ENCODE data around the gene PPT2. TPM values are rescaled to one million over a fixed set of nuclear protein-coding genes. Genes with fewer than 3 reads are reported as not detected.
"Not testable (repeated sequence)": the region's sequence is repeated elsewhere in the genome, so short reads cannot be mapped to it uniquely, and the experiment has no call there.

Gene PPT2
- total and polyA plus RNA-seq, 9 donors = 33.5 to 63.9 (median 43.9) TPM

- H3K9me3 ChIP-seq = no peaks in the 10 kb centered on the region
- H3K4me3 ChIP-seq = no peak overlapping the region
- 6 to 15% (median 12%) methylated on average over 5 of the region's 5 CpGs for WGBS, 3 donors
- peaks cover 15% of the 10 kb centered on the region for H3K4me1 ChIP-seq (ENCODE audit: insufficient read depth)
- H3K36me3 ChIP-seq = no peaks in the 10 kb centered on the region
- H3K27me3 ChIP-seq = no peaks in the 10 kb centered on the region
- no peak for TF ChIP-seq EP300 (IDR thresholded peaks at IDR 0.05)
- TF ChIP-seq, protein P1, sequence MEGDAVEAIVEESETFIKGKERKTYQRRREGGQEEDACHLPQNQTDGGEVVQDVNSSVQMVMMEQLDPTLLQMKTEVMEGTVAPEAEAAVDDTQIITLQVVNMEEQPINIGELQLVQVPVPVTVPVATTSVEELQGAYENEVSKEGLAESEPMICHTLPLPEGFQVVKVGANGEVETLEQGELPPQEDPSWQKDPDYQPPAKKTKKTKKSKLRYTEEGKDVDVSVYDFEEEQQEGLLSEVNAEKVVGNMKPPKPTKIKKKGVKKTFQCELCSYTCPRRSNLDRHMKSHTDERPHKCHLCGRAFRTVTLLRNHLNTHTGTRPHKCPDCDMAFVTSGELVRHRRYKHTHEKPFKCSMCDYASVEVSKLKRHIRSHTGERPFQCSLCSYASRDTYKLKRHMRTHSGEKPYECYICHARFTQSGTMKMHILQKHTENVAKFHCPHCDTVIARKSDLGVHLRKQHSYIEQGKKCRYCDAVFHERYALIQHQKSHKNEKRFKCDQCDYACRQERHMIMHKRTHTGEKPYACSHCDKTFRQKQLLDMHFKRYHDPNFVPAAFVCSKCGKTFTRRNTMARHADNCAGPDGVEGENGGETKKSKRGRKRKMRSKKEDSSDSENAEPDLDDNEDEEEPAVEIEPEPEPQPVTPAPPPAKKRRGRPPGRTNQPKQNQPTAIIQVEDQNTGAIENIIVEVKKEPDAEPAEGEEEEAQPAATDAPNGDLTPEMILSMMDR (IDR thresholded peaks at IDR 0.05) = no peak
- TF ChIP-seq POLR2A (IDR thresholded peaks at IDR 0.05) = no peak
- DNase-seq = peak in 1 of 5 donors; percentile 48
- H3K27ac ChIP-seq = peak overlapping the region; percentile 37 to 84
- intact Hi-C loops (cut with DNase I) = no loop called here
Observed at GRCh38 chr6:32140420-32141046, 13.4 kb upstream of the PPT2 start.

DNA sequence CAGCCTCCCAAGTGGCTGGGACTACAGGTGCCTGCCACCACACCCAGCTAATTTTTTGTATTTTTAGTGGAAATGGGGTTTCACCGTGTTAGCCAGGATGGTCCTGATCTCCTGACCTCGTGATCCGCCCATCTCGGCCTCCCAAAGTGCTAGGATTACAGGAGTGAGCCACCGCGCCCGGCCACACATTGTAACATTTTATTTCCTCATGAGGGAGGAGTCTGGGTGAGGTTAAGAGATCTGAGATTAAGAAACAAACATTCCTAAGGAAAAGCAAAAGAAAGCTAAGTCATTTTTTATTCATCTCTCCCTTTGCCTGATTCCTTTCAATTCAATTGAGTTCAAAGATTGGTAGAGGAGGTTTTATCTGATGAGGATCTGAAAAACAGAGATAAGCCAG is 9.7 kb upstream of the PPT2 start:
- H3K9me3 ChIP-seq; H3K27me3 ChIP-seq; intact Hi-C loops (cut with DNase I); H3K4me1 ChIP-seq (ENCODE audit: insufficient read depth); H3K36me3 ChIP-seq; H3K4me3 ChIP-seq; DNase-seq; H3K27ac ChIP-seq: not testable (repeated sequence)
- 57 to 68% (median 66%) methylated on average over 7 of the region's 7 CpGs for WGBS, 3 donors

- DNase-seq = no peak
- intact Hi-C loops (cut with DNase I) = no loop called here
- Histone ChIP-seq H3K9me3 (no peaks in the 10 kb centered on the region), H3K4me3 (no peak overlapping the region), H3K27me3 (no peaks in the 10 kb centered on the region), H3K4me1 (ENCODE audit: insufficient read depth) (no peaks in the 10 kb centered on the region), H3K27ac (peak overlapping the region in 1 of 2 donors; percentile 32), H3K36me3 (no peaks in the 10 kb centered on the region)
- TF ChIP-seq, protein P1 (IDR thresholded peaks at IDR 0.05) = no peak
- no peak for TF ChIP-seq POLR2A (IDR thresholded peaks at IDR 0.05)
- no peak for TF ChIP-seq EP300 (IDR thresholded peaks at IDR 0.05)
- 10 to 34% (median 21%) methylated on average over 1 of the region's 1 CpG for WGBS, 3 donors
Observed at GRCh38 chr6:32146287-32146686, 7.7 kb upstream of the PPT2 start.

DNA sequence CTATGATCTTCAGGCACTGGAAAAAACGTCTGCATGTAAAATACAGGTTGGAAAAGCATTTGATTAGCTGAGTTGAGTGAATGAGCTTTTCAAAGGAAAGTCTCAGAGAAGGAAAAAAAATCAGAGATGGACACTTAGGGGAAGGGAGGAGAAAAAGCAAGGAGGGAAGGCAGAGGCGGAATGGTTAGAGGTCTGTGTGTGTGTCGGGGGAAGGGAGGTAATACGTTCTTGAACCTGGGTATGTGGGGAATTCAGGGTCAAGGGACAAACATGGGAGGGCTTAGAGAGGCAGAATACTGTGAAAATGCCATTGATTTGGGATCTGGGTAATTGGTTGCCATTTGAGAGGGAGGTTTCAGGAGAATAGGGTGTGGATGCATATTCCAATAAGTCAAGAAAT is 7.3 kb upstream of the PPT2 start:
- no peaks in the 10 kb centered on the region for H3K27me3 ChIP-seq
- H3K9me3 ChIP-seq = no peaks in the 10 kb centered on the region
- no peak for DNase-seq
- H3K36me3 ChIP-seq = no peaks in the 10 kb centered on the region
- TF ChIP-seq, protein P1 (IDR thresholded peaks at IDR 0.05) = no peak
- TF ChIP-seq POLR2A (IDR thresholded peaks at IDR 0.05) (no peak), EP300 (IDR thresholded peaks at IDR 0.05) (no peak)
- no peak overlapping the region for H3K4me3 ChIP-seq
- intact Hi-C loops (cut with DNase I) = no loop called here
- H3K4me1 ChIP-seq (ENCODE audit: insufficient read depth) = no peaks in the 10 kb centered on the region
- 17 to 20% (median 19%) methylated on average over 4 of the region's 4 CpGs for WGBS, 3 donors
- H3K27ac ChIP-seq = peak overlapping the region in 1 of 2 donors; percentile 32

DNA sequence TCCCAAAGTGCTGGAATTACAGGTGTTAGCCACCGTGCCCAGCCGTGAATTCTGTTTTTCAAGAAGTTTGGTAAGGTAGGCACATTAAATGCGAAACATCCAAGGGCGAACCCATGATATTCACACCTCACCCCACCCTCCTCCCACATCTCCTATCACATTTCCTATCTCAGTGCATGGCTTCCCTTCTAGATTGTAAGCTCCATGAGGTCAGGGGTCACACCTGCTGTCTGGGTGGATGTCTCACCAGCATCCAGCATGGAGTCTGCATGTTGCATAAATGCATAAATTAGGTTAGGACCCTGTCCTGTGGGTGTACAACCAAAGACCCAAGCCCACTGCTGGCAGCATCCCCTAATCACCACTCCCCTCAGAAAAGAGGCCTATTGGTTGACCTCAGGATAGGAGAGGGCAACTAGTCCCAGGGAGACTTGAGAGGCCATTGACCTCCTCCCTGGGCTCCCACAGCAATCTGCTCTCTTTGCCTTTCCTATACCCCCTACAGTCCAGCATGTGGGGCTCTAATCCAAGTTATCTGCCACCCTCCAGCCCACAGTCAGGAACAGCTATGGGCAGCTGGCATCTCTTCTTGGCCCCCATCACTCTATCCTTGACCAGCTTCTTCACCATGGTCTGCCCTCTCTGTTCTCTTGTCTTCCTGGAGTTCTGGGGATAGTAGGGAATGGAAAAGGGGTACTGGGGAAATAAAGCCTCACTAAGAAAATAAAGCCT is 6.4 kb upstream of the PPT2 start:
- H3K27me3 ChIP-seq = no peaks in the 10 kb centered on the region
- TF ChIP-seq EP300 (IDR thresholded peaks at IDR 0.05) (no peak), POLR2A (IDR thresholded peaks at IDR 0.05) (no peak)
- TF ChIP-seq, protein P1 (IDR thresholded peaks at IDR 0.05) = no peak
- no peak overlapping the region for H3K4me3 ChIP-seq
- no peaks in the 10 kb centered on the region for H3K36me3 ChIP-seq
- no peak for DNase-seq
- intact Hi-C loops (cut with DNase I) = no loop called here
- no peaks in the 10 kb centered on the region for H3K9me3 ChIP-seq
- WGBS, 3 donors = 85 to 94% (median 89%) methylated on average over 4 of the region's 4 CpGs
- H3K4me1 ChIP-seq (ENCODE audit: insufficient read depth) = peaks cover 3% of the 10 kb centered on the region
- no peak overlapping the region for H3K27ac ChIP-seq
